Activated CD8-positive, alpha-beta T cell treated with anti-CD3 and anti-CD28 coated beads for 36 hours (primary cell): Measurements from ENCODE around the gene TNFSF15. TPM values are rescaled to one million over a fixed set of nuclear protein-coding genes. Genes with fewer than 3 reads are reported as not detected.

Experiments
- ATAC-seq: fragments of 200-7000 bp; cut with Tn5 transposase; one replicate; pipeline ENCODE4 v1.10.0; 2021; ENCODE audit warnings: mild to moderate bottlenecking, moderate library complexity
- CTCF ChIA-PET: fragments of 350-600 bp; sonication (Branson Sonifier 250); formaldehyde crosslinking; loops from one replicate; lab custom pipeline; 2021; ENCODE audit warnings: antibody characterized with exemption; lab: Charles Lee
- POLR2A ChIA-PET: fragments of 350-600 bp; sonication (Branson Sonifier 250); formaldehyde crosslinking; loops from one replicate; lab custom pipeline; 2021; ENCODE audit warnings: antibody characterized with exemption; lab: Charles Lee
- DNase-seq: peaks from one replicate; pipeline ENCODE4 v3.0.0-alpha.2; 2020
- H3K27ac Mint-ChIP-seq: one replicate; pipeline ENCODE4 v1.8.0; 2021; ENCODE audit warnings: mild to moderate bottlenecking, mixed read lengths
- H3K27me3 Mint-ChIP-seq: one replicate; pipeline ENCODE4 v1.8.0; 2021; ENCODE audit warnings: mixed read lengths
- H3K36me3 Mint-ChIP-seq: one replicate; pipeline ENCODE4 v1.8.0; 2021; ENCODE audit warnings: low read depth, mixed read lengths
- H3K4me1 Mint-ChIP-seq: one replicate; pipeline ENCODE4 v1.8.0; 2021; ENCODE audit warnings: low read depth, mixed read lengths
- H3K4me3 Mint-ChIP-seq: one replicate; pipeline ENCODE4 v1.8.0; 2021; ENCODE audit warnings: mild to moderate bottlenecking, moderate library complexity, mixed read lengths
- H3K9me3 Mint-ChIP-seq: one replicate; pipeline ENCODE4 v1.8.0; 2021; ENCODE audit warnings: mixed read lengths
- CTCF ChIP-seq: fragments of 200-600 bp; IDR thresholded peaks from one replicate; pipeline ENCODE4 v1.8.0; 2022; ENCODE audit warnings: antibody characterized with exemption, mild to moderate bottlenecking
- intact Hi-C: fragments of 100-400 bp; cut with micrococcal nuclease; formaldehyde crosslinking; loops from one replicate; pipeline ENCODE4 v1.10.0; 2022
- total RNA-seq, 2 experiments: library from RNA; stranded (reverse); gene quantifications; one replicate each; pipeline ENCODE4 v1.2.3, GENCODE V29; 2021

TNFSF15 gene
- total RNA-seq, 2 experiments from 2014 or later: 0.16 to 0.23 TPM

- ChIA-PET POLR2A (no interaction called here), CTCF (no interaction called here)
- intact Hi-C loops: no loop called here
- peaks cover 5% of the 10 kb centered on the region for H3K4me1 Mint-ChIP-seq
- peak; percentile 60 for DNase-seq
- no peaks in the 10 kb centered on the region for H3K36me3 Mint-ChIP-seq
- H3K9me3 Mint-ChIP-seq: no peaks in the 10 kb centered on the region
- ATAC-seq: peak; percentile 89
- H3K4me3 Mint-ChIP-seq: no peak overlapping the region
- TF ChIP-seq CTCF: no peak
- H3K27ac Mint-ChIP-seq: no peak overlapping the region
- no peaks in the 10 kb centered on the region for H3K27me3 Mint-ChIP-seq
Measured at GRCh38 chr9:114836769-114837168, 30.9 kb upstream of the TNFSF15 start.

GRCh38 chr9:114834386-114834785 is 28.5 kb upstream of the TNFSF15 start:
- H3K27me3 Mint-ChIP-seq: no peaks in the 10 kb centered on the region
- H3K9me3 Mint-ChIP-seq: no peaks in the 10 kb centered on the region
- CTCF ChIA-PET: interaction anchor here (0.9 to 1.7 kb wide), 2 partner anchors 53 to 153 kb away, joined by 3 to 8 read pairs; partner anchors contain the start of gene TEX48
- intact Hi-C loops: no loop called here
- H3K36me3 Mint-ChIP-seq: no peaks in the 10 kb centered on the region
- H3K4me3 Mint-ChIP-seq: no peak overlapping the region
- POLR2A ChIA-PET: interaction anchor here (1.2 kb wide), 1 partner anchor 11 kb away, joined by 3 read pairs; no protein-coding TSS in a partner anchor
- TF ChIP-seq CTCF: no peak
- no peak for DNase-seq
- no peak overlapping the region for H3K27ac Mint-ChIP-seq
- ATAC-seq: no peak
- peaks cover 5% of the 10 kb centered on the region for H3K4me1 Mint-ChIP-seq

- CTCF ChIA-PET: no interaction called here
- Mint-ChIP-seq H3K27ac (no peak overlapping the region), H3K4me3 (no peak overlapping the region), H3K4me1 (peaks cover 18% of the 10 kb centered on the region), H3K27me3 (no peaks in the 10 kb centered on the region), H3K36me3 (no peaks in the 10 kb centered on the region), H3K9me3 (no peaks in the 10 kb centered on the region)
- POLR2A ChIA-PET: interaction anchor here (0.6 kb wide), 1 partner anchor 362 kb away, joined by 3 read pairs; no protein-coding TSS in a partner anchor
- no peak for ATAC-seq
- intact Hi-C loops: no loop called here
- DNase-seq: no peak
- TF ChIP-seq CTCF: no peak
Measured at GRCh38 chr9:114830546-114830945, 24.7 kb upstream of the TNFSF15 start.

- H3K4me1 Mint-ChIP-seq: peaks cover 18% of the 10 kb centered on the region
- no peak overlapping the region for H3K4me3 Mint-ChIP-seq
- ChIA-PET POLR2A (interaction anchor here (0.6 kb wide), 1 partner anchor 361 kb away, joined by 3 read pairs; no protein-coding TSS in a partner anchor), CTCF (no interaction called here)
- no peaks in the 10 kb centered on the region for H3K36me3 Mint-ChIP-seq
- TF ChIP-seq CTCF: no peak
- no peaks in the 10 kb centered on the region for H3K9me3 Mint-ChIP-seq
- intact Hi-C loops: no loop called here
- DNase-seq: no peak
- no peak for ATAC-seq
- H3K27me3 Mint-ChIP-seq: no peaks in the 10 kb centered on the region
- no peak overlapping the region for H3K27ac Mint-ChIP-seq
Measured at GRCh38 chr9:114829574-114830440, 24.0 kb upstream of the TNFSF15 start.

GRCh38 chr9:114828303-114828650 is 22.4 kb upstream of the TNFSF15 start:
- ChIA-PET CTCF (interaction anchor here (1.6 kb wide), 1 partner anchor 33 kb away, joined by 4 read pairs; no protein-coding TSS in a partner anchor), POLR2A (interaction anchor here (1.9 kb wide), 1 partner anchor 23 kb away, joined by 4 read pairs; no protein-coding TSS in a partner anchor)
- ATAC-seq (no peak), DNase-seq (no peak)
- Mint-ChIP-seq H3K4me3 (no peak overlapping the region), H3K36me3 (no peaks in the 10 kb centered on the region), H3K9me3 (no peaks in the 10 kb centered on the region), H3K27ac (peak overlapping the region; percentile 19), H3K4me1 (peaks cover 25% of the 10 kb centered on the region), H3K27me3 (no peaks in the 10 kb centered on the region)
- no peak for TF ChIP-seq CTCF
- intact Hi-C loops: no loop called here
